Measurements from ENCODE around the gene PSME3IP1.

PSME3IP1 gene

DNA sequence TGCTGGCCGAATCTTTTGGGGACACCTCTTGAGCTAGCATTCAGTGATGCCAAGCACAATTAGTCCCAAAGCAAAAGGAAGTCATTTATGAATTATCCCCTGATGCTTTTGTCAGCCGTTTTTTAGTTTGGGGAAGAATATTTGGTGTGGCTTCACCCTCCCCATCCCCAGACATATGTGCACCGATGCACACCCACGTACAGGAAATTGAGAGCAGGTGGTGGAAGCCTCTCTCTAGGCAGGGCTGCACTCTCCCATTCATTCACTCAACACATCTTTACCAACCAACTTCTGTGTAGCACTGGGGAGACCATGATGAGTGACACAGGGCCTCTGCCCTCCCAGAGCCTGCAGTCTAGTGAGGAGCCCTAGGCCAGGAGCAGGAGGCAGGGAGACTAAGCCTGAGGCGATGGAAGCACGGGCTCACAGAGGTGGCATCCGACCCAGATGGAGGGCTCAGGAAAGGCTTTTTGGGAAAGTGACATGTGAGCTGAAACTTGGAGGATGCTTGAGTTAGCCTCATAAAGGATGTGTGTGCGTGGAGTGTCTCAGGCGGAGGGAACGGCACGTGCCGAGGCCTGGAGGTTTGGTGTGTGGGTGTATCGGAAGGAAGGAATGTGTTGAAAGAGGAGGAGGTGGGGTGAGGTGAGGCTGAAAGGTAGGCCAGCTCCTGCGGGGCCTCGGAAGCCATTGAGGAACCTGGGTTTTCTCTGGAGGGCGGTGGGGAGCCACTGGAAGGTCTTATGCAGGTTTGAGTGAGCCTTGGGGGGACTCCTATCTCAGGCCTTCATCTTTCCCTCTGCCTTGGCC, 43.8 kb downstream of the PSME3IP1 start:
- DNase-seq, result no peak

DNA sequence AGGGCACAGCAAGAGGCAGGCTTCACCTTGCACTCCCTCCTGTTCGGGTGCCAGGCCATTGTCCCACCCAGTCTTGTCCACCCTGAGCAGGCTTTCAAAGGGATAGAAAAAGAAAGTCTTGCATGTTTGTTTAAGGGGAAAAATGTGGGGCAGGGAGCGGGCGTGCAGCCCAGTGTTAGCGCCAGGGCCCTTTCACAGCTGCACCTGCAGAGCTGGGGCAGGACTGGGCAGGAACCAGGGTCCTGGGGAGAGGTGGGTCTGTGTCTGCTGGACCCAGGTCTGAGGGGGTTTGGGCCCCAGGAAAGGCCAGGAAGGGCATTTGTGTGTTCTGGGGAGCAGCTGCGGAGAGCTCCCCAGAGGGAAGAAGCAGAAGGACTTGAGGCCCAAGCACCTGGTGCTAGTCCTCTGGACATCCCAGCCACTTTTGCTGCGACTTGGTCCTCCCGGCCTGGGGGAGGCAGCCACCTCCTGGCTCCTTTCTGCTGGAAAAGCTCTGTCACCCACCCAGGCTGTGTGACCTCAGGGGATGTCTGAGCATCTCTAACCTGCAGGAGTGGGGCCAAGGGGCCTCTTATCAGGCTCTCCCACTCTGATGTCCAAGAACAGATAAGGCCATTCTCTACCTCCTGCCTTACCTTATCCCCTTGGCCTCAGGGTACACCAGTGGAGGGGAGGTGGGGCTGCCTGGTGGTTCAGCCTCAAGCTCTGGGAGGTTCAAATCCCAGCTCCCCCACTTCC, 44.7 kb downstream of the PSME3IP1 start:
- no peak for DNase-seq

DNA sequence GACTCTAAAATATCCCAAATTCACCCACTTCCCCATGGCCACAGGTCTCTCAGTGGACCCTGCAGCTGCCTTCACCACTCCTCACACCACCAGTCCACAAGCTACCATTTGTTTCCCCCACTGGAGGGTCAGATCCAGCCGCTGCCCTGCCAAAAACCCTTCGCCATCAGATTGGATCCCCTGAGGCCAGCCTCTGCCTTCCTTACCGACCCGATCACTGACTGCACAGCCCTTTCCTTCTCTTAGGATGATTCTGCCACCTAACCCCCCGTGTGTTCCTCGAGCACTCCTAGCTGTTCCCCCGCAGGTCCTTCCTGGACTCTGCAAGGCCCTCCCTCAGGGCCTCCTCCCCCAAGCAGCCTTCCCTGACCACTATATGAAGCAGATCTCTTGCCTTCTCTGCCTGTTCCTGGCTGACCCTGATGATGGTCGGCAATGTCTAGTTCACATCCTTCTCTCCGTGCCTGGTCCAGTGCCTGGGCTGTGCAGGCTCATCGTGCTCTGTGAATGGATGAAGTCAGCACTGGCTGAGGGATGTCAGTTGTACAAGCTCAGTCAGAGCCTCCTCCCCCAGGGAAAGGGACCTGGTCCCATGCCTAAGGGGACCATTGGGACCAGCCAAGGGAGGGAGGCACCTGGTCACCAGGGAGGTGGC, 47.4 kb downstream of the PSME3IP1 start:
- DNase-seq, result no peak

DNA sequence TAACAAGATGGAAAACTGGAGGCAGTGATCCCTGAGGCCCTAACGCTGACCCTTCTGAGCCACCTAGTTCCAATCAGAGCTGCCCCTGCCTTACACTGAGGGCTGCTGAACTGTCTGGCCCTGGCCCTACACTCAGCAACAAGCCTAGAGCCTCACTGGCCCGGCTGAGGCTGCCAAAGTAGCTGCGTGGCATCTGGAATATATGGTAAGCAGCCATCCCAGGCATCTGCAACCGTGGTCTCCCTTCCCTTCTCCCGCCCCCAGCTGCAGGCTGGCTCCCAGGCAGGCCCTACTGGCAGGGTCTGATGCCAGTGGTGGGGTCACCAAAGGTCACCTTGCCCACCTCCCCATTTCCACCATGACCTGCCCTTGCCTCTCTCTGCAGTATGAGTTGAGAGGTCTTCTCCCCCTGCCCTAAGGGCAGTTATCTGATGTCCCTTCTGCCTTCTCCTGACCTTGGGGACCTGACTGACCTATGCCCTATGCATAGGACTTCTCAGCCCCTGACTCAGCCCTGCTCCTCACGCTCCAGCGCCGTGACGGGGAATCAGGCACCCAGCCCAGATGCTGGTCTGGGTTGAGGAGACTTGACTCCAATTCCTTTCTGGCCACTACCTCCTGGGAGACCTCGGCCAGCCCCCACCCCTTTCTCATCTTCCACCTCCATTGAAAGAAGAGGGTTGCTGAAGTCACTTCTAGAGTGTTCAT, 48.1 kb downstream of the PSME3IP1 start:
- DNase-seq, result no peak

DNA sequence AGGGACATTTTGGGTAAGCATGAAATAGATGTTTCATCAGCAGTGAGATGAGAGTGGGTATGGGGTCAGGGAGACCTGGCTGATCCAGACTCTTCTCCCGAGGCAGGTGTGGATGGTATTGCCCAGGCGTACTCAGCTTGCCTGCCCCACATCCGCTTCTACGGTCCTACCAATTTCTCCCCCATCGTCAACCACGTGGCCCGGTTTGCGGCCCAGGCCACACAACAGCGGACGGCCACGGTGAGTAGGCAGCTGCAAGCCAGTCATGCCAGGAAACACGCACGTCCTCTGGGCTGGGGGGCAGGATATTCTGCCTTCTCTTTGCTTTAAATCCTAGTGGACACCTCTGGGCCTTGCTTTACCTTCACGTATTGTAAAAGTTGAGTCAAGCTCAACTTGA, 48.8 kb downstream of the PSME3IP1 start:
- DNase-seq, result no peak

DNA sequence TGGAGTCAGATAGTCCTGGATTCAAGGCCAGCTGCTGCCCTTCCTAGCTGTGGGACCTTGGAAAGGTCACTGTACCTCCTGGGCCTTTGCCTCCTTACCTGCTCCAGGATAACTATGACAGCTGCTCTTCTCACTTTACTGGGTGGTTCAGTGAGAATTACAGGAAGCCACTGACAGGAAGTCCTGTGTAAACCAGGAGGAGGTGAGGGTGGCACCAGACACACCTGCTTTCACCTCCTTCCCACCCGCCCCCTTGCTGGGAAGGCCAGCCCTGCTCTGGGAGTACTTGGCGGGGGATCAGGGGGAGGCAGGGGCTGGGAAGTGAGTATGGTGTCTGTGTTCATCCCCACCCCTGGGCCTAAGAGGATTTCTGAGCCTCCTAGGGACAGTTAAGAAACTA, 50.9 kb downstream of the PSME3IP1 start:
- DNase-seq, result peak; percentile 44

DNA sequence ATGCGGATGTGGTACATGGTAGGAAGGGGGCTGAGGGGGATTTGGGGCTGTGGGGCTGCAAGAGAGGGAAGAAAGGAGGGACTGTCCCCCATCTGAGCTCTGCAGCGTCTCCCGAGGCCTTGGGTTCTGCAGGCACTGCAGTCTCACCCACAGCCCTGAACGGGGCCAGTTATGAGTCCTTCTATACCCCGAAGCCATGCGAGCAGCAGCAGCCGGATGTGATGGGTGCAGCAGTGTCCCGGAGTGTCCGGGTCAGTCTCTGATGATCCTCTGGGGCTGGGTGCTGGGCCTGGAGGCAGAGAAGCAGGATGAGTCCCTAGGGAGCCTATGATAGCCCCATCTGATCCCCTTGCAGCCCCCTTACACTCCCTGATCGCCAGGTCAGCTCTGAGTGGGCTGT, 52.0 kb downstream of the PSME3IP1 start:
- DNase-seq, result no peak

DNA sequence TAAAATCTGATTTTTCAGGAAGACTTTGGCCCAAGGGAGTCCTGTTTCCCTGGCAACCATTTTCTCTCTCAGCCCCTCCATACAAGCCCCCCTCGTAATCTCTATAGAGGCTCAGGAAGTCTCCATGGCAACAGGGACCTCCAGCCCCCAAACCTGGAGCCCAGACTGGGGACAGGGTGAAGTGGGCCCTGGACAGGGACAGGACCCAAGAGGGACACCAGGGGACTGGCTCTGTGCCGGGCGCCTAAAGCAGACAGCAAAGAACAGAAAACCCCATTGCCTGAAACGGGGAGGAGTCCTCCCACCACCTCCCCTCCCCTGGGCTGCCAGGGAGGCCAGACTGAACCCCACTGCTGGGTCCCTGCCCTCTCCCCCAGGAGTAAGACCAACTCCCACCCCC, 52.8 kb downstream of the PSME3IP1 start:
- DNase-seq, result no peak

DNA sequence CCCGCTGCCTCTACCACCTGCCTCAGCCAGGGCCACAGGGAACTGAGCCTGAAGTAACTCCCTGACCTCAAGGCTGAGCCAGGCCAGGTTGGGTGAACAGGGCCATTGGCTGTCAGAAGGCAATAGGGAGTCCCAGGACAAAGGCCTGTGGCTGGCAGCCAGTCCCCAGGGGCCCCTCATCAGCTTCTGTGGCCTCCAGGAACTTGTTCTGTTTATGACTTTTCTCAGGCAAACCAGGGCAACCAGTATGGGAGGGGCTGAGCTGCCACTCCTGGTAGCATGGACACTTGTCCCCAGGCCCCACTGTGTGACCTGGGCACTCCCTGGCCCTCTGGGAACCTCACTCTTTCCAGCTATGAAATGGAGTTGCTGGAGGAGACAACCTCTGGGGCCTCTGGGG, 53.4 kb downstream of the PSME3IP1 start:
- DNase-seq, result no peak

DNA sequence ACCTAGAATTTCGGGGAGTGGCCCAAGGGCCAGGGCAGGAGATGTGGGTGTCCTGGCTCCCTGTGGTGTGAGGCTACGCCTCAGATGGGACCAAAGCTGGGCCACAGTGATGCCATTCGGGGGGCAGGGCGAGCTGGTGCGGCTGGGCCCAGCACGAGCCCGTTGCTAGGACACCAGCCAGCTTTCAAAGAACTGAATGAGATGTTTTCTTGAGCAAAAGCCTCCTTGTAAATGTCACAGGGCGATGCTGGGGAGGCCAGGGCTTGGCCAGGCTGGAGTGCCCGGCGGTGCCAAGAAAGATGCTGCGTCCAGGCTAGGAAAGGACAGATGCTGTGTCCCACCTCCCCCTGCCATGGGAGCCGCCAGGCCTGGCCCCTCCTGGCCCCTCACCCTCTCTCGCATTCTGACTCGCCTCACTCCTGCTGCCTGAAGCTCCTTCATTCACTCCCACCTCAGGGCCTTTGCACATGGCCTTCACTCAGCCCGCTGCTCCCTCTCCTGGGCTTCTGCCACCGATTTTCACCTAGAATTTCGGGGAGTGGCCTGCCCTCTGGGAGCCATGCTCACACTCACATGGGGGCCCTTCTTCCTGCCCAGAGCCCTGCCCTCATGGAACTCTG, 54.4 kb downstream of the PSME3IP1 start:
- no peak for DNase-seq

DNA sequence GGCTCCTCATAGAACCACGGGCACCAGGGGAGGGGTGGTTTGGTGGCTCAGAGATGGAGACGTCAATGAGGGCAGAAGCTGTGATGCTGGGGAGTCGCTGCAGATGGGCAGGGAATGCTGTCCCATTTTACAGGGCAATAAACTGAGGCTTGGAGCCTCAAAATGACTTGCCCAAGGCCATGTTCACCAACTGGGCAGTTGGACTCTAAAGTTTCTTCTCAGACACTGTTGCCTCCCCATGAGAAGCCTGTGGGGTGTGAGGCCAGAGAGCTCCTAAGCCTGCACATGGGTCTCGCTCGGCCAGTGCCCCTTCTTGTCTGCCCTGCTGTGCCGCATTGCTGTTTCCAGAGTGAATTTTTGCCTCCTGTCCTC, 54.9 kb downstream of the PSME3IP1 start:
- no peak for DNase-seq

DNA sequence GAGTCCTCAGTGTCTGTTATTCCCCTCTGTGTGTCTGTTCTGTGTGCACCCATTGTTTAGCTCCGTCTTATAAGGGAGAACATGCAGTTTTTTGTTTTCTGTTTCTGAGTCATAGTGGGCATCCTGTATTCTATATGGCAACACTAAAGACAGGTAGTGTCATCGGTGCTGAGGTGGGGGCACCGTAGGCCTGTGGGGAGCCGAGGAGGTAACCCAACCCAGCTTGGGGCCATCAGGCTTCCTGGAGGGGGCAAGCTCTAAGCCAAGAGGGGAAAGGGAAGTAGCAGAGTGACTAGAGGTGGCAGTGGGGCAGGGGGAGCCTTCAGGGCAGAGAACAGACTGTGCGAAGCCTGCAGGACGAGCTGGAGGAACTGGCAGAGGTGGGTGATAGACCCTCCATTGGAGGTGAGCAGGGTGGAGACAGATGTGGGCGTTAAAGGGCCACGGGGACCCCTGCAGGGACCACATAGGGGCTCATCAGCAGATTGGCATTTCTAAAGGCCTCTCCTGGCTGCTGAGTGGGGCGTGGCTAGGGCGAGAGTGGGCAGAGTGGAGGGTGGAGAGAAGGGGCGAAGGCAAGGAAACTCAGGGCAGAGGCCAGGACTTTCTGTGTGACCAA, 57.0 kb downstream of the PSME3IP1 start:
- DNase-seq, result peak; percentile 76

DNA sequence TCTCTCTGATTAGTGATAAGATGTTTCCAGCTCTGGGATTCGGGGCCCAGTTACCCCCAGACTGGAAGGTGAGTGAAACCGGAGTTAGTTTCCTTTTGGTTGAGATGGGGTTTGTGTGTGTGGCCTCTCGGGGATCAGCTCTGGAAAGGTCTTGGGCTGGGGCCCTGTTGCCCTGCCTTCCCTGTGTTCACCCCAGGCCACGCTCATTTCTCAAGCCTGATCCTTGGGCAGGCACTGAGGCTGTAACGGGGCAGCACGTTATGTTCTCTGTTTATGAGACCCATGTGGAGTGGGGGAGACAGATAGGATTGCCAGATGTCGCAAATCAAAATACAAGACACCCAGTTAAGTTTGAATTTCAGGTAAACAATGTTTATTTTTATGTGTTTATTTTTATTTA, 58.0 kb downstream of the PSME3IP1 start:
- DNase-seq, result no peak

DNA sequence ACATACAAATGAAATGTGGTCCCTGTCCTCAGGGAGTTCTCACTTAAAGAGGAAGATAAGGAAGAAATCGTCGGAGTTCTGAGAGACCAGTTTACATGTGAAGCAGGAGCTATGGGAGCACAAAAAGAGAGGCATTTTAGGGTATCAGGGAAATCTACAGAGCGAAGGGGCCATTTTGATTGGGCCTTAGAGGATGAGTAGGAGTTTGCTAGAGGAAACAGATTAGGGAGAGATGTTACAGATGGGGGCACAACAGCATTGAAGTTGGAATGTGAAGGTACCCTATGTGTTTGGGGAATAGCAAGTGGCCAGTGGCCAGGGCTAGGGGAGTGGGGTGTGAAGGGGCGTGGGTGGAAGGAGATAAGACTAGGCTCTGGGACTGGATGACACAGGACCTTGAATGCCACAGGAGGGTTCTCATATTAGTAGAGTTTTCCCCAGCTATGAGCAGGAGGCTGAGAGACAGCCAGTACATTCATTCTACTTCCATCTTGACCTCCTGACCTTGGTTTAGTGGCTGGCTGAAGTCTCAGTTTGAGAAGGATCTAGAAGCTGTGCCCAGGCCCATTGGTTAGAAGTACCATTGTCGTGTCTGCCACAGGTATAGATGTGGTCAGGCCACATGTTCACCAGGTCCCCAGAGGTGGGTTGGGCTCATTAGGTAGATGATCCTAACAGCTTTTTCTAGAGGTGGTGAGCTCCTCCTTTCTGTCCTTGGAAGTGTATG, 58.6 kb downstream of the PSME3IP1 start:
- DNase-seq, result no peak

DNA sequence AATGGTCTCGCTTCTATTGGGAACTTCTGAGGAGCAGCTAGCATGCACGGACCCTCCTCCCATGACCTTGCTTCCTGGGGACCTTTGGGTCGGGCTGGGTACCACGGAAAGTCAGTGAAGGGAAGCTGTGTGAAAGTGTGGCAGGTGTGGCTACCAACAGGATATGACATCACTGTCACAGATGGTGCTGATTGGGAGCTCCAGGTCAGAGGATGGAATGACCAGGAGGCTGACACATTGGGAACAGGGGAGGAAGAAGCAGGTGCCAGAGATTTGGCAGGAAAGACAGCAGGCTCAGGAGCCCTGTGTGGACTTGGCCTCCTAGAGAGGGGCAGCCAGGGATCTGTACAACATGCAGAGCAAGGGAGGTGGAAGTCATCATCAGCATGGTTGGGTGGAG, 59.4 kb downstream of the PSME3IP1 start:
- no peak for DNase-seq

DNA sequence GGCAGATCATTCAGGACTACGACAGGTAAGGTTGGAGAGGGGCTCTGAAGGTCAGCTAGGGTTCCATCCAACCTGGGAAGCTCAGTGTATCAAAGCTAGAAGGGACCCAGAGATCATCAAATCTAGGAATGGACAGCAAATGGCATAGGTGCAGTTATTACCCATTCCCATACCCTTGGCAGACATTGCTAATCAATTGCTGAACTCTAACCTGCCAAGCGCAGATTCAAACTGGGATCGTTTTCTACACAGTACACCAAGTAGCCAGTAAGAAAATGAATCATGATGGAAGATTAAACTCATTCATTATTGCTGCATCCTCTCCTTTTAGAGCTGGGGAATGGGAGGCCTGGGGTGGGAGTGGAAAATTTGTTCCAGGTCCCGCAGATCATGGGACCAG, 59.9 kb downstream of the PSME3IP1 start:
- DNase-seq, result no peak

DNA sequence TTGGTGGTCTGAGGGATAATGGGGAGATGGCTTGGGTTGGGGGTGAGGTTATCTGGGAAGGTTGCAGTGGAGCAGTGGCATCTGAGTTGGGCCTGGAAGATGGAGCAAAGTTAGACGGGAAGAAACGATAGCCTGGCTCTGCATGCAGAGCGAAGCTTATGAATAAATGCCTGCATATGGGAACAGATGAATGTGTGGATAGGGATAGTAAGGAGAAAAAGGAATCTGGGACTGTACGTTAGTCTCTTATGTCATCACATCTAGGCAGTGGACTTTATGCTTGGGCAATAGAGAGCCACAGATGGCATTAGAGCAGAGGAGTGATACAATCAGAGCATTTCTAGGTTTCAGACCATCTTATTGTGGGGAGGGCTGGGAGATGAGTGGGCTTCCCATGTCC, 60.5 kb downstream of the PSME3IP1 start:
- DNase-seq, result no peak

DNA sequence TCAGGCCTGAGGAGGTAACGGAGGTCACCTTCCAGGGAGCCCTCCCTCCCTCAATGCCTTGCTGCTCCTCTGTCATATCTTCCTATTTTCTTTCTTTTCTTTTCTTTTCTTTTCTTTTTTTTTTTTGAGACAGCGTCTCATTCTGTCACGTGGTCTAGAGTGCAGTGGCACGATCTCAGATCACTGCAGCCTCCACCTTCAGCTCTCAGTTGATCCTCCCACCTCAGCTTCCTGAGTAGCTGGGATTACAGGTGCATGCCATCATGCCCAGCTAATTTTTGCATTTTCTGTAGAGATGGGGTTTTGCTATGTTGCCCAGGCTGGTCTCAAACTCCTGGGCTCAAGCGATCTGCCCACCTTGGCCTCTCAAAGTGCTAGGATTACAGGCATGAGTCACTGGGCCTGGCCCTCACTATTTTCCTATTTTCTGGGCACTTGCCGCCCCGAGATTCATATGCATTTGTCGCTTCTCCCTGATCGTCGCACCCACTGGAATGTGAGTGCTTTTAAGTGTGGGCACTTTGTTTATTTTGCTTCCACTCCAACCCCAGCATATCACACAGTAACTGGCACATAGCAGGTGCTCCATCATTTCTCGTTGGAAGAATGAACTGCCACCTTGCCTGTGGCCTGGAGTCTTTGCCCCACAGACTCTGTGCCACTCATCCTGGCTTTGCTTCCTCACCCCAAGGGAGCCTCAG, 61.7 kb downstream of the PSME3IP1 start:
- no peak for DNase-seq

DNA sequence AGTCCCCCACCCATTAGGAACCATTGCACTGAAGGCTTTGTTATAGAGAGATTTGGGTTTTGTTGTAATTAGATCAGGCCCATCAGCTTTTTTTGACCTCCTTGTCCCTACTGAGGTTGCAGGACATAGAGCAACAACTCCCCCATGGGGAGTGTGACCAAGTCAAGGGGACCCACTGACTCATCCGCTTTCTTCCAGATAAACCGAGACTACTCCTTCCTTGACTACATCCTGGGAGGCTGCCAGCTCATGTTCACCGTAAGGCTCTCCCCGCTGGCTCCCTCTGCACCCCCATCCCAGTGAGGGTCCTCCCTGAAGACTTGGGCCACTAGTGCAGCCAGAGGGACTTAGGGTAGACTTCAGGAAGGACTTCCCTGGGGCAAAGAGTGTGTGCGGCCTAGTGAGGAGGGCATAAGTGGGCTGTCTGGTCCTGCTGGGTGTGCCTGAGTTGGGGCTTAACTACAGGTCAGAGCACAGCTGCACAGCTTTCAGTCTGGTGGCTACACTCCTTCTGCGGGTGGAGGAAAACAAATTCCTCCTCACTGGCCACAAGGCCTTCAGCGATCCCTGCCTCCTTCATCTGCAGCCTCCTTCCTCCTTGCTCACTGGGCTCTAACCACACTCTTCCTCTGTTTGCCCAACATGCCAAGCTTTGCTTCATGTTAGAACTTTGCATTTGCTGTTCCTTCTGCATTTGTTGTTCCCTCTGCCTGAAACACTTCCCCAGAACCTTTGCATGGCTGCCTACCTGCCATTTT, 62.4 kb downstream of the PSME3IP1 start:
- DNase-seq, result no peak

DNA sequence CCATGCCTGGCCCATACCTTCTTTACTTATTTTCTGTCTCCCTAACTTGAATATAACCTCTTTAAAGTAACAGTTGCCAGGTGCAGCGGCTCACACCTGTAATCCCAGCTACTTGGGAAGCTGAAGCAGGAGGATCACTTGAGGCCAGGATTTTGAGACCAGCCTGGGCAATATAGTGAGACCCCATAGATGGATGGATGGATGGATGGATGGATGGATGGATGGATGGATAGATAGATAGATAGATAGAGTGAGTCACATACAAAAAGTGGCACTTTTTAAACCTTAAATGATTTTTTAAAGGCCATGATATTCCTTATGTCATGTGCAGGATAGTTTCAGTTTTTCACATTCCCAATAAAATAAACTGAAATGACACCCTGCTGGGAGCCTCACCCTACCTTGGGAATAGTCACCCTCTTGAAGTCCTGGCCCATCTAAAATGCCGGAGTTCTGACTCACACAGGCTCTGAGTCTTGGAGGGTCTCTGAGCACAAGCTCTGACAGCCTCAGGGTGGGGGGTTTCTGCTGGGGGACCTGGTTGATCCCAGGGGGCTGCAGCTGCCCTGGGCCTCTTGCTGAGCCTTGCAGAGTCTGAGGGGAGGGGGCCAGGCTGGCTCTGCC, 67.3 kb downstream of the PSME3IP1 start:
- no peak for DNase-seq
